Pancreas (tissue), 10 donors: ENCODE results near the gene EVA1A. TPM values are rescaled to one million over a fixed set of nuclear protein-coding genes. Genes with fewer than 3 reads are reported as not detected.
A peak's percentile ranks its signal among the peaks of the same experiment; 100 is the strongest.

Experiments
- ATAC-seq, 4 donors: fragments of 200-7000 bp; cut with Tn5 transposase; one replicate each; pipeline versions ENCODE4 v1.8.0 to v1.9.1; 2020; ENCODE audit warnings: mild to moderate bottlenecking in 4 of 4, moderate library complexity in 4 of 4
- DNase-seq, 6 donors: peaks; one replicate each; pipeline ENCODE4 v3.0.0-alpha.2; 2020
- FAIRE-seq: peaks from 2 replicates; lab custom pipeline; 2012; peaks lifted over from hg19 to GRCh38; lab: Jason Lieb, UNC
- H3K27ac ChIP-seq, 4 donors: fragments of 200-600 bp; sonication (generic); 1 replicate in 3 of 4; 2 replicates in 1 of 4; pipeline versions ENCODE4 v1.5.0 to v1.8.0; 2020
- H3K27me3 ChIP-seq, 4 donors: fragments of 200-600 bp; one replicate each; pipeline ENCODE4 v1.8.0; 2021
- H3K36me3 ChIP-seq, 3 donors: fragments of 200-600 bp; sonication (generic) in 1 of 3; one replicate each; pipeline versions ENCODE4 v1.5.0 to v1.8.0; 2020 to 2021
- H3K4me1 ChIP-seq, 3 donors: fragments of 200-600 bp; one replicate each; pipeline ENCODE4 v1.8.0; 2021
- H3K4me3 ChIP-seq, 4 donors: fragments of 200-600 bp; sonication (generic) in 2 of 4; one replicate each; pipeline versions ENCODE4 v1.5.0 to v1.8.0; 2020 to 2021
- H3K9me3 ChIP-seq, 4 donors: fragments of 200-600 bp; one replicate each; pipeline ENCODE4 v1.8.0; 2021
- WGBS, 2 donors: extraction: QIAGEN DNeasy Blood & Tissue Kit; methylation state at CpG; one replicate each; pipeline ENCODE4 v1.1.7; 2013; 5-methylcytosine and 5-hydroxymethylcytosine counted together
- intact Hi-C, 3 donors: fragments of 100-400 bp; cut with DNase I; formaldehyde crosslinking; loops; one replicate each; pipeline versions ENCODE4 v1.11.1 to v1.14.2; 2022
- polyA plus RNA-seq, 2 donors: library from polyadenylated mRNA; stranded (reverse); fragments of 200-250 nt; gene quantifications; one replicate each; pipeline ENCODE4 v1.2.3, GENCODE V29; 2013
- total RNA-seq, 6 donors: library from RNA; stranded (reverse); fragmentation: NEBNext Ultra II Directional in 4 of 6; extraction: Animal tissue kit (Norgen Biotek cat#: 25700) in 4 of 6; gene quantifications; one replicate each; pipeline versions ENCODE4 v1.2.1 to v1.2.4, GENCODE V29; 2021 to 2023
- TF ChIP-seq, protein P1 (sequence below), 4 donors: fragments of 200-600 bp; sonication (generic) in 3 of 4; IDR thresholded peaks; one replicate each; pipeline versions ENCODE4 v1.5.0 to v1.8.0; 2021; ENCODE audit warnings: antibody characterized with exemption in 4 of 4
- donor health status: healthy with polysubstance abuse.
- donor health status: DM: no; HTN: no; CAD: no; lungs with moderate emphysema.
- donor health status: DM: no; HTN: no; CAD: no.
- donor health status: control.
- donor health status: control.
- donor health status: Bipolar disorder and iron deficiency.
- donor health status: DM: yes; HTN: yes; CAD: no.
- donor health status: DM: no; HTN: no; CAD: no.
- donor health status: DM: no; HTN: no; CAD: no.
- donor health status: DM: yes; HTN: yes; CAD: no.

Gene EVA1A
- total and polyA plus RNA-seq, 8 donors: 16.1 to 36.8 (median 22.4) TPM

DNA sequence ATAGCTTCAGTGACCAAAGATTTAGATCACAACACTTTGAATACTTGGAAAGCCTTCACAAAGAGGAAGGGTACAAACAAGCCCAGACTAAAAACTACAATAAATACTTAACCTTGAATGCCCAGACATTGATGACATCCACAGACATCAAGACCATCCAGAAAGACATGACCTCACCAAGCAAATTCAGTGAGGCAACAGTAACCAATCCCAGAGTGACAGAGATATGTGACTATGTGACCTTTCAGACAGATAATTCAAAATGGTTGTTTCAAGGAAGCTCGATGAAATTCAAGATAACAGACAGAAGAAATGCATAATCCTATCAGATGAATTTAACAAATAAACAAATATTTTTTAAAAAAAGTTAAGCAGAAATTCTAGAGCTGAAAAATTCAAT is 19.9 kb upstream of the EVA1A start:
- 84 to 85% methylated on average over 1 of the region's 1 CpG for WGBS, 2 donors
- H3K9me3 ChIP-seq: no peaks in the 10 kb centered on the region
- TF ChIP-seq, protein P1, sequence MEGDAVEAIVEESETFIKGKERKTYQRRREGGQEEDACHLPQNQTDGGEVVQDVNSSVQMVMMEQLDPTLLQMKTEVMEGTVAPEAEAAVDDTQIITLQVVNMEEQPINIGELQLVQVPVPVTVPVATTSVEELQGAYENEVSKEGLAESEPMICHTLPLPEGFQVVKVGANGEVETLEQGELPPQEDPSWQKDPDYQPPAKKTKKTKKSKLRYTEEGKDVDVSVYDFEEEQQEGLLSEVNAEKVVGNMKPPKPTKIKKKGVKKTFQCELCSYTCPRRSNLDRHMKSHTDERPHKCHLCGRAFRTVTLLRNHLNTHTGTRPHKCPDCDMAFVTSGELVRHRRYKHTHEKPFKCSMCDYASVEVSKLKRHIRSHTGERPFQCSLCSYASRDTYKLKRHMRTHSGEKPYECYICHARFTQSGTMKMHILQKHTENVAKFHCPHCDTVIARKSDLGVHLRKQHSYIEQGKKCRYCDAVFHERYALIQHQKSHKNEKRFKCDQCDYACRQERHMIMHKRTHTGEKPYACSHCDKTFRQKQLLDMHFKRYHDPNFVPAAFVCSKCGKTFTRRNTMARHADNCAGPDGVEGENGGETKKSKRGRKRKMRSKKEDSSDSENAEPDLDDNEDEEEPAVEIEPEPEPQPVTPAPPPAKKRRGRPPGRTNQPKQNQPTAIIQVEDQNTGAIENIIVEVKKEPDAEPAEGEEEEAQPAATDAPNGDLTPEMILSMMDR (IDR thresholded peaks at IDR 0.05): no peak
- H3K4me3 ChIP-seq: no peak overlapping the region
- DNase-seq: no peak
- no peak overlapping the region for H3K27ac ChIP-seq
- ATAC-seq: no peak
- H3K36me3 ChIP-seq: no peaks in the 10 kb centered on the region
- no peak for FAIRE-seq
- intact Hi-C loops: no loop called here
- H3K4me1 ChIP-seq: peaks cover 8 to 17% (median 14%) of the 10 kb centered on the region in 3 donors
- H3K27me3 ChIP-seq: no peaks in the 10 kb centered on the region

DNA sequence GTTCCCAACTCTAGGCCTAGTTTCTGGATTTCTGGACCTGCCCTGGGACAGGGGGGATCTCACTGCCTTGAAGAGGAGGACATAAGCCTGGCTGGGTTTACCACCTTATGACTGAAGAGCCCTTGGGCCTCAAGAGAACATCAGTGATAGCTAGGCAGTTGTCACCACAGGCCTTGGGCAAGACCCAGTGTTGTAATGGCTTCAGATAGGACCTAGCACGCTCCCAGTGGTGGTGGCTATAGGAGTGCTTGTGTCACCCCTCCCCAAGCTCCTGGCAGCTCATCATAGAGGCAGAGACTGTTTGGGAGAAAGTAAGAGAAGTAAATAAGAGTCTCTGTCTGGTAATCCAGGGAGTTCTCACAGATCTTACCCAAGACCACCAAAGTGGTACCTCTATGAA is 19.4 kb upstream of the EVA1A start:
- no peak for FAIRE-seq

DNA sequence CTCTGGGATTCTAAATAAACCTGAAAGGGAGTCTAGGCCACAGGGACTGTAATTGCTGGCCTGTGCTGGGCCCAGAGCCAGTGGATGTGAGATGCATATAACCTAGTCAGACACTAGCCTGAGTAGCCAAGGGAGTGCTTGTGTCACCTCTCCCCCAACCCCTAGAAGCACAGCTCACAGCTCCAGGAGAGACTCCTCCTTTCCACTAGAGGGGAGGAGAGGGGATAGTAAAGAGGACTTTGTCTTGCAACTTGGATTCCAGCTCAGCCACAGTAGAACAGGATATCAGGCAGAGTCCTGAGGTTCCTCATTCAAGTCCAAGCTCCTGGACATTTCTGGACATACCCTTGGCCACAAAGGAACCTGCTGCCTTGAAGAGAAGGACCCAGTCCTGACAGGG is 18.4 kb upstream of the EVA1A start:
- Histone ChIP-seq H3K27ac (no peak overlapping the region), H3K9me3 (no peaks in the 10 kb centered on the region), H3K4me3 (no peak overlapping the region), H3K4me1 (peaks cover 8 to 17% (median 14%) of the 10 kb centered on the region in 3 donors), H3K36me3 (no peaks in the 10 kb centered on the region), H3K27me3 (no peaks in the 10 kb centered on the region)
- TF ChIP-seq, protein P1 (IDR thresholded peaks at IDR 0.05): no peak
- no peak for FAIRE-seq
- DNase-seq: no peak
- intact Hi-C loops: no loop called here
- no peak for ATAC-seq

More for the DNA sequence above, 19.4 kb upstream of the EVA1A start:
- H3K4me1 ChIP-seq: peaks cover 8 to 17% (median 14%) of the 10 kb centered on the region in 3 donors
- intact Hi-C loops: no loop called here
- H3K27ac ChIP-seq: no peak overlapping the region
- H3K4me3 ChIP-seq: no peak overlapping the region
- H3K9me3 ChIP-seq: no peaks in the 10 kb centered on the region
- TF ChIP-seq, protein P1 (IDR thresholded peaks at IDR 0.05): no peak
- DNase-seq (no peak), ATAC-seq (no peak)
- H3K27me3 ChIP-seq: no peaks in the 10 kb centered on the region
- H3K36me3 ChIP-seq: no peaks in the 10 kb centered on the region
- 98 to 100% methylated on average over 1 of the region's 1 CpG for WGBS, 2 donors

DNA sequence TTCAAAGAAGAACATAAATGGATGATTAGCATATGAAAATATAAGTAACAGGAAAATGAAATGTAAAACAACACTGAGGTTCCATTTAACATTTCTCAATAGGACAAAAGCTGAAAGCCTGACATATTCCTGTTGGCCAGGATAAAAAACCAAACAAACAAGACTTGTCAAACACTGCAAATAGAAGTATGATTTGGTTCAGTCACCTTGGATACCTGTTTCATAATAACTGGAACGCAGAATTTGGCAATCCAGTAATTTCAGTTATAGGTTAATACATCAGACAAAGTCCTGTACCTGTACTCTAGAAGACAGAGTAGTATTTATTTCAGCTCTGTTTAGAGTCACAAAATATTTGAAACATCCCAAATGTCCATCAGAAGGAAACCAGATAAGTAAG is 16.5 kb upstream of the EVA1A start:
- Histone ChIP-seq H3K36me3 (no peaks in the 10 kb centered on the region), H3K4me1 (peaks cover 17 to 27% (median 19%) of the 10 kb centered on the region in 3 donors), H3K27me3 (no peaks in the 10 kb centered on the region), H3K4me3 (no peak overlapping the region), H3K27ac (peak overlapping the region in 3 of 4 donors; percentile 25 to 63 (median 28)), H3K9me3 (no peaks in the 10 kb centered on the region)
- 4 to 11% methylated on average over 1 of the region's 1 CpG for WGBS, 2 donors
- DNase-seq (no peak), ATAC-seq (peak; percentile 83 to 95 (median 87)), FAIRE-seq (peak; percentile 39)
- TF ChIP-seq, protein P1 (IDR thresholded peaks at IDR 0.05): no peak
- intact Hi-C loops: no loop called here

DNA sequence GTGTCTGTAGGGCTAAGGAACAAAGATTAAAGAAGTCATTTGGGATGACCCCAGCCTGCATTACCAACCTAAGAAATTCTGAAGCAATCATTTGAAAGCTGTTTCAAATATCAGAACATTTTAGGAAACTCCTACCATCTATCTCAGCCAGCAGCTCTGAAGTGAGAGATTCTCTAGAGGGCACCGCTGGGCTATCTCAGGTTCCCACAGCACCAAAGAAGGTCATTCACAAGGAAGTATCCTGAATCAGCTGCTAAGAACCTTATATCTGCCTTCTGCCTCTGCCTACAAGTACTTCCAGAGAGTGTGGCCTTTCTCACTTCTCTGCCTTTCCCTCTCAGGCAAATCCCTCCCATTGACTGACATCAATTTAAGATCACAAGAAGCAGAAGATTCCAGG is 13.4 kb upstream of the EVA1A start:
- Histone ChIP-seq H3K4me3 (no peak overlapping the region), H3K4me1 (peaks cover 46 to 56% (median 50%) of the 10 kb centered on the region in 3 donors), H3K27ac (no peak overlapping the region), H3K36me3 (no peaks in the 10 kb centered on the region), H3K9me3 (no peaks in the 10 kb centered on the region), H3K27me3 (no peaks in the 10 kb centered on the region)
- DNase-seq (no peak), FAIRE-seq (no peak), ATAC-seq (peak in 1 of 4 donors; percentile 11)
- 60 to 63% methylated on average over 1 of the region's 1 CpG for WGBS, 2 donors
- TF ChIP-seq, protein P1 (IDR thresholded peaks at IDR 0.05): no peak
- intact Hi-C loops: no loop called here
